Measurements from ENCODE around the gene SOX9.
A peak's percentile ranks its signal among the peaks of the same experiment; 100 is the strongest.

Gene SOX9

DNA sequence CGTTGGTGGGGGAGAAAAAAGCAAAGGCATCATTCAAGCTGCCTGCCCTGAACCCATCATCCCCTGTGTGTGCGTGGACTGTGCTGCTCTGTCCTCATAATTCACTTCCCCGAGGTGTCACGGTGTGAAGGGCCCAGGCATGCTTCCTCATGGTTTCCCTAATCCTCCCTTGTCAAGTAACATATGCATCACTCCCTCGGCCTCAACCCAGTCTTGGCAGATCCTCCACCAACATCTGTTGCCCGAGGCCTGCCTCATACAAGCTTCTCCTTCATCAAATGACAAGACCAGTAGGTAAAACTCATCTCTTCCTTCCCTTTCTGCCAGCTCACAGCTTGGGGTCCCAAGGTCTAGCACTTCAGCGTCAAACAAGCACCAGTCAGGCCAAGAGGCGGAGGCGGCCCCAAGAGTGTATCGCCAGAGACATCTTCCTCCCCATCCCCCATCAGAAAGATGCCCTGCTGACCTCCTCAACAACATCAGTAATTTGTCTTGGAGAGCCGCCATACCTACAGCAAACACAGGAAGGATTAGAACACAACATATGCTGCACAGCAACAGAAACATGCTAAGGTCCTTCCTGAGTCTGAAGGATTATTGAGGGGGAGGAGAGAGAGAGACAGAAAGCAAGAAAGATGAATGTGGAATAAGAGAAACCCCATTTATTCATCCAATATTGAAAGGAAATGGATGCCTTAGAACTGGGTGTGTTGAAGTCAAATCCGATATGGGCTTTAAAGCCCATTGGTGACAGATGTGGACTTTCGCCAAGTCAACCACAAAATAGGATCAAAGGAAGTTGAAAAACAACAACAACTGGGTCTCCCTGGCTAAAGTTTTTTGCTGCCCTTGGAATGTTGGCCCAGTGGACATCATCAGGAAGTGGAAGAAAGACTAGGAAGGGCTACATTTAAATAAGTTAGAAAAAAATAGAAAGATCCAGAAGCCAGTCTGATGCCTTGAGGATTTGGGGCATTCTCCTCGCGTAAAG, 38.4 kb downstream of the SOX9 start:
- no peak for DNase-seq

DNA sequence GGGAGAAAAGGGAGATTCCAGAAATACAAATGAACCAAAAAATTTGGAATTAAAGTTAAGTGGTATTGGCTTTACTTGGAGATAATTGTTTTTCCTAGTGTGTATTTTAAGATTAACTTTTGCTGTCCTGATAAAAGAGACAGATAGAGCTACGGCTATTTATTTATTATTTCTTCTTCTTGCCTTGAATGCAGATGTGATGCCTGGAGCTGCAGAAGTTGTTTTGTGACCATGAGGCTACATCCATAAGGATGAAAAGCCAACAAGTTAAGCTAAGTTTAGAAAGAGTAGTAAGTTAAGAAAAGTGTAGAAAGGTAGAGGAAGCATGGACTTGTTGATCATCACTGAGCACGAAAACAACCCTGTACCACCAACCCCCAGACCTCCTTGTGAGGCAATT, 41.7 kb downstream of the SOX9 start:
- no peak for DNase-seq

DNA sequence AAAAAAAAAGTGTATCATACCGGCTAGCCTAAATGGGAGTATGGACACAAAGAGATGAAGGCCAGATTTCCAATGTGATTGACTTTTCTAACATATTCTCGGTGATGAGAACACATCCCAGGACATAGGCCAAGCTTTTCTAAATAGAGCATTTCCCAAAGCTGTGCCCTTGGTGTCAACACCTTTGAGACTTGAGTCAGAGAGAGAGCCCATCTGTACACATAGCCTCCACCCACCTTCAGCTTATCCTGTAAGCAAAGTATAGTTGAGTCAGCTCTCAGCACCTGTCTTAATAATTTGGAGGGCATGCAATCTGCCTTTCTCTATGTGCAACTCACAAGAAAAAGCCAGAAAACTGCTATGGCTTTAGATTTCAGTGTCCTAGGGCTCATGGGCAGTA, 42.7 kb downstream of the SOX9 start:
- no peak for DNase-seq

DNA sequence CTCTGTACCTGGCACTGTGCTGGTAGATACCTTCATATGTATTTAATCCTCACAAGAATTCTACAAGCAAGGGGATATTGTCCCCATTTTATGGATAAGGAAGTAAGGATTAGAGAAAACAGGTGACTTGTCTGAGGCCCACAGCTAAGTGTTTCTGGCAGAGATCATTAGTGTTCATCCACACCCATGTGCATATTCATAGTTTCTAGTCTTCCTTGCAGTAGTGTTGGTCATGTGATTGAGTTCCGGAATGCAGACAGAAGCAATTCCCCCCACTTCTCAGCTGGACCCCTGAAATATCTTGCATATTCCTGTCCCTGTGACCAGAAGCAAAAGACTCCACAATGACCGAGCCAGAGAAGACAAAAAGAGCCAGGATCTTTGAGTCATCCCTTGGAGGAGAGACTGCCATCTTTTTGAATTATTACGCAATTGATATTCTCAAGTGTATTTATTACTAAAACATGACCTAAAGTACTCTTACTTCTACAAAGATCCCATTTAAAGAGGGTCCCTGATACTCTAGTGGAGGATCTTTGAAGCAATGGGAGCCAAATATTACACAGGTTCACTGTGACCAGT, 43.4 kb downstream of the SOX9 start:
- DNase-seq: no peak

DNA sequence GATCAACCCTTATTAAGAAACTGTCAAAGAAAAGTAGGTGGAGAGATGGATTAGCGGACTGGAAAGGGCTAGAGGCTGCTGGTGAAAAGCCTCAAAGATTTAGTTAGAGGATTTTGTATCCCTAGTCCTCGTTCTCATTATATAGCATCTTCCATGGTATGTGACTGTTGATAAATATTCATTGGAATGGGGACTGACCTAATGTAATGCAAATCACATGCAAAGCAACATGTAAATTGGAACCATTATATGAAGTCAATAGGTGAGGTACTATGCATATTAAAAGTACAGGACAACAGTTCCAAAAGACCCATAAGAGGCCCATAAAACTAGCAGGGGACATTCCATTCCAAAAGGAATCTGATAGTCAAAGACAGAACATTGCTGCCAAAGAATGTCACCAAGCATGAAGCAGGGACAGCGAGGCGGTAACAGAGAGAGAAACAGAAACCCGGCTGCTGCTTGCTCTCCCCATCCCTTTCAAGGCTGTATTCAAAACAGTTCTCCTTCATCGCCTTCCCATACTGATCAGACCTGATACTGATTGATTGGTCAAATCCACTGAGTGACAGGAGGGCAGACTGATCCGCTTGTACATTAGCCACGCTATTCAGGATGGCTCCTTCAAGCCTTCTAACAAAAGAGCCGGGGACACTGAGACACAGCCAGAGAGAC, 44.5 kb downstream of the SOX9 start:
- DNase-seq: no peak

DNA sequence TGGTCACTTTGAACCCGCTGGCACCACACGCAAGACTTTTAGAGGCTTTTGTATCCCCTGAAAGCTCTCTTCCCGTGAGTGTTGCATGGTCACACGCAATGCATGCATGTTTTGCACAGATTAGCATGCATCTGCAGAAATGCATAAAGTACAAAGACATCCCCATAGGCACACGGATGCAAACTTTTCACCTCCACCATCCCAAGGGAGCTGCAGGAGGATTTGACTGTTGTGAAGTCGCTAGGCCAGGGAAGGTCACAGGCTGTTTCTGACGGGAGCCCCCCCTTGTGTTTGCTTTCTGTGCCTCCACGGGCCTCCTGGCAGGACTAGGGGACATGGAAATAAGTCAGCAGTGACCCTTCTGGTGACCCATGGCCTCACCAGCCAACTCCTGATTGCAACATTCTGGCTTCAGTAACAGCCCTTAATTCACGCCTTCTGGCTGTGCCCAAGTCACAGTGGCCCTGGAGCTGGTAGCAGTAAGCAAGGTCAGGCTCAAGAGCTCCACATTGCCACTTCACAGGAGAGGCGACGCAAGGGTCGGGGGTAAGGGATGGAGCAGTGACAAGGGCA, 45.1 kb downstream of the SOX9 start:
- DNase-seq: peak in 1 of 56 donors; percentile 15

DNA sequence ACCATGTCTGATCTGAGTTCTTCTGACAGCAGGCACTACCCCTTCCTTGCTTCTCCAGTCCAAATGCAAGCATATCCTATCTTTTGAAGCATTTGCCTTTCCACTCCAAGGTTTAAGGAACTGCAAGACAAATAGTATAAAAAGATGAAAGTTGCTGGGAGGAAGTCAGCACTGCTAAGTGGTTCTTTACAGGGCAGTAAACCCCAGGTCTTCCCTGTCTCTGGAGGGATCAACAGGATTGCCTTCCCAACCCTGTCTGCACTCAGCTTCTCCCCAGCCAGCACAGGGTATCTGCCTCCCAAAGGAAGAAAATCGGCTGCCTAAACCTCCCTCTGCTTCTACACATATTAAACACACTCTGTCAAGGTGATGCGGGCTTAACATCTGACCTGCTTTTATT, 46.8 kb downstream of the SOX9 start:
- no peak for DNase-seq

DNA sequence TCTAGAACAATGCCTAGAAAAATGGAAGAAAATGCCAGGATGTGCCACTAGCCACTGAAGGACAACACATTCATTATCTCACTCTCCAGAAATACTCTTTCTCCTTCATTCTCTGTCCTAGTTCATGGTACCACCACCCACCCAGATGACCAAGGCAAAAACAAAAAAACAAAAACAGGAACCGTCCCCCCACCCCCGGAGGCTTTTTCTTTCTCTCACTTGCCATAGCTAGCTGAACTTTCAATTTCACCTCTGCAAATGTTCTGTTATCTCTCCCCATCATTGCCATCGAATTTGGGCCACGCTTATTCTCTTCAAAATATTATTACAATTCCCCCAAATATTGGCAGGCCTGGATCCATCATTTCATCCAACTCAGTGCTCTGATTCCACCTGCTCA, 49.0 kb downstream of the SOX9 start:
- no peak for DNase-seq

DNA sequence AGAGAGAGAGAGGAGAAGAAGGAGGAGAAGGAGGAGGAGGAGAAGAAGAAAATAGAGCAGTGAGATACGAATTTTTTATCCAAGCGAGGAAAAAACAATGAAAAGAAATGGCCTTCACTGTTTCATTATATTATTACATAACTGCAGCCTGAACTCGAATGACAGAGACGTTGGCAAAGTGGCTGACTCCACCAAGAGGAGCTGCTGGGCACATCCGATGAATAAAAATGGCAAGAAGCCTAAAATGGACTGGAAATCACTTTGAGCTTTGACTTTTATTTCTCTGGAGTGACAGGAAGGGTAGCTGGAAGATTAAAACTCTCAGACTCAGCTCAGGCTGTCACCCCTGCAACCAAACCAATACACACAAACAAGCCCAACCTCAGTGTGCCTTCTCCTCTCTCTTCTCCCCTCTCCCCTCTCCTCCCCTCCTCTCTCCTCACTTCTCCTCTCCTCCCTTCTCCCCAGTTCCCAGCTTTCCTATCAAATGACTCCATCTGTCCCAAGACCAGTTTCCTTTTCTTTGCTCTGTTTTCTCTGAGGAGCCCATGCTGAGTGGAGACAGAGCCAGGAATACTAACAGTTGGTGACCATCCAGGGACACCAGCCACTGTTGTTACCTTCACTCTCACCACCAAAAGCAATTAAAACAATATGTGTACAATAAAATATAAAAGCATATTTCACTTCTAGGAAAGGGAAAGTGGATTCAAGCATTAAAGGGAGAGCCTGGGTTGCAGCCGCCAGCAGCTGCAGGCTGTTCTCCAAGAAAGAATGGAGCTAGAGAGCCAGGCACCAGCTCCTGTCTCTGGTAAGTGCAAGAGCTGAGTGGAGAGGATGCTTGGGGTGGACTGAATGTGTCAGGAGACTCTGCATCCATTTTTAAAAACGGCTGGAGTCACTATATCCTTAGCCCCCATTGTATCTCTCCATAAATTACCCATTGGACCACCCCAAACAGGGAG, 51.2 kb downstream of the SOX9 start:
- peak in 21 of 56 donors; percentile 7 to 58 (median 29) for DNase-seq

DNA sequence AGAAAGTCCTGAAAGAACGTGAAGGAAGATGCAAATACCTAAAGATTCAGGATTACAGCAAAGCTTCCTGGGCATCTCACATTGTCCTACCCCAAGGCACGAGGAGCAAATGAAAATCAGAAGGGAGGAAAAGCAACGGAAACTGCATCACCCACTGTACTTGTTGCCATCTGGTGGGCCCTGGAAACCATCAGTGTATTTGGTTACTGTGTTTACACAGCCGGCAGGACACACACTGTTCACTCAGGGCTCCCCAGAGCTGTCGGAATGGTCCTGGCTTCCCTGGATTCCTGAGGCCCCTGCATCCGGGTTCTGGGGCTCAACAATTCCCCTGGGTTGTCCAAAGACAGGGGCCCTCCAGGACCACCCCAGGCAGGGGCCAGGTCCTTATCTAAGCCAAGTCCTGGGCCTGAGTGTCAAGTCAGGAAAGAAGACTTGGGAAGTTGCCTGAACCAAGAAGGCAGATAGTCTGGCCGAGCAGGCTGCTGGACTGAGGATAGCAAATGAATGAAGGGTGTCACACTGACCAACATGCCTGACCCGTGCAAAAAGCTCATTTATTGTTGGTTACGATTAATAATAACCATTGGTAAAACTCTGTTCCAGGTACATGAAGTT, 52.8 kb downstream of the SOX9 start:
- DNase-seq: no peak

DNA sequence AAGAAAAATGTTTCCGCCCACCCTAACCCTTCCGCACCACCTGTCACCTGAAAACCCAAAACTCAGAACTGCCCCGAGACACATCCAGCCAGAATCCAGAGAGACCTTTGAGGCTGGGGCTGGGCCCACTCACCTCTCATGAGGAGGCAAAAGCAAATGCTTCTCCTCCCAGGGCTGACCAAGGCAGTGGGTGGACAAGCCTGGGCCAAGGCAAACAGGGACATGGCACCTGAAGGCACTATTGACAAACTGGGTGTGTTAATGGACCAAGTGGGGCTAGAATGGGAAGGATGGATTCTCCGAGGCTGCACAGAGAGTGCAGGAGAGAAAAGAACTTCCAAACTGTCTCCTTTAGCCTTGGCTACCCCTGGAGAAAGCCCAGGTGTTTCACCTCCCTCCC, 54.4 kb downstream of the SOX9 start:
- DNase-seq: no peak
